ENCODE results near the gene RUNDC1. TPM values are rescaled to one million over a fixed set of nuclear protein-coding genes. Genes with fewer than 3 reads are reported as not detected.
A peak's percentile ranks its signal among the peaks of the same experiment; 100 is the strongest.

The RUNDC1 gene
- total RNA-seq, 6 experiments from 2014 or later, result 3.6 to 5.1 (median 4.6) TPM

DNA sequence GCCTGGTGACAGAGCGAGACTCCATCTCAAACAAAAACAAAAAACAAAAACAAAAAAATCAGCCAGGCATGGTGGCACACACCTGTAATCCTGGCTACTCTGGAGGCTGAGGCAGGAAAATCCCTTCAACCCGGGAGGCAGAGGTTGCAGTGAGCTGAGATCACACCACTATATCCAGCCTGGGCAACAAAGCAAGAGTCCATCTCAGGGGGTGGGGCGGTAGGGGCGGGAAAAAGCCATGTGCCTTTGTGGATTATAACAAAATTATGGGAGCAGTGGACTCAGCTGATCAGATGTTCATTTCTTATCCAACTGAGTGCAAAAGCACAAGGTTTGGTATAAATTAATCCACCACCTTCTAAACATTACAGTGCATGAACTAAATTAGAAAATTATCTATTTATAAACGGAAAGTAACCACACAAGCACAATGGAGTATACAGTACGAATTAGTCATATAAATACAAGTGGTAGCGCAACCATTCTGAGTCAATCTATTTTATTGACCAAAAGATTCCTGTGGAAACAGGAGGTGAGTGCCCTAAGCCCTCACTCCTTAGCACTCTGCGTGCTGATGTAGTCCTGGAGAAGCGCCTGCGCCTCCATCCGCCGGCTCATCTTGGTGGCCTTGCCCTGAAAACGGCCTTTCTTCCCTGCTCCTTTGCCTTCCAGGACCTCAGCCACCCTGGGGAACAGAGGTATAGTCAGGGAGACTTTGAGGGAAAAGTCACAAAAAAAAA lies 30.2 kb upstream of the RUNDC1 start:
- H3K27me3 ChIP-seq, result no peaks in the 10 kb centered on the region
- intact Hi-C loops (cut with DNase I), result no loop called here
- H3K4me1 ChIP-seq, result no peaks in the 10 kb centered on the region
- TF ChIP-seq POLR2A (IDR thresholded peaks at IDR 0.05), result no peak
- TF ChIP-seq, protein P1, sequence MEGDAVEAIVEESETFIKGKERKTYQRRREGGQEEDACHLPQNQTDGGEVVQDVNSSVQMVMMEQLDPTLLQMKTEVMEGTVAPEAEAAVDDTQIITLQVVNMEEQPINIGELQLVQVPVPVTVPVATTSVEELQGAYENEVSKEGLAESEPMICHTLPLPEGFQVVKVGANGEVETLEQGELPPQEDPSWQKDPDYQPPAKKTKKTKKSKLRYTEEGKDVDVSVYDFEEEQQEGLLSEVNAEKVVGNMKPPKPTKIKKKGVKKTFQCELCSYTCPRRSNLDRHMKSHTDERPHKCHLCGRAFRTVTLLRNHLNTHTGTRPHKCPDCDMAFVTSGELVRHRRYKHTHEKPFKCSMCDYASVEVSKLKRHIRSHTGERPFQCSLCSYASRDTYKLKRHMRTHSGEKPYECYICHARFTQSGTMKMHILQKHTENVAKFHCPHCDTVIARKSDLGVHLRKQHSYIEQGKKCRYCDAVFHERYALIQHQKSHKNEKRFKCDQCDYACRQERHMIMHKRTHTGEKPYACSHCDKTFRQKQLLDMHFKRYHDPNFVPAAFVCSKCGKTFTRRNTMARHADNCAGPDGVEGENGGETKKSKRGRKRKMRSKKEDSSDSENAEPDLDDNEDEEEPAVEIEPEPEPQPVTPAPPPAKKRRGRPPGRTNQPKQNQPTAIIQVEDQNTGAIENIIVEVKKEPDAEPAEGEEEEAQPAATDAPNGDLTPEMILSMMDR (IDR thresholded peaks at IDR 0.05), result no peak
- H3K27ac ChIP-seq, result no peak overlapping the region
- WGBS (ENCODE audit: insufficient coverage, low coverage, low lambda C conversion rate, missing lambda C conversion rate), result 92% methylated on average over 12 of the region's 13 CpGs
- no peak for ATAC-seq
- peaks cover 0 to 52% (median 17%) of the 10 kb centered on the region in 4 donors for H3K36me3 ChIP-seq
- DNase-seq, result no peak
- H3K9me3 ChIP-seq, result no peaks in the 10 kb centered on the region
- H3K4me3 ChIP-seq, result no peak overlapping the region

DNA sequence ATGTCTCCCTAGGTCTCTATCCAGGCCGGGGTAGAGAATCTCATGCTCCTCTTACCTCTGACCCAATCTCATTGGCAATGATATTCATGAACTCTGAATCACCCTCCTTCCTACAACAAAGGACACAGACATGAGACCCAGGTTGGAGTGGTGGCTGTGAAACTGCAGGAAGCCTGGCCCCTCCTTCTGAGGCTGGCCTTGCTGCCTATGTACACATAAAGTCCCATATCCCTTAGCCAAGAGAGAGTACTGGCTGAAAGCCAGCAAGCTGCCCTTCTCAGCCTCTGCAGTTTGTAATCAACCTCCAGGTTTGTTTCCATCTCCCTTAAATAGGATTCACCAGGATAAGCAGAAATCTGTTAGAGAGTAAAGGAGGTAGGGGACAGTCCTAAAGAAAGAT lies 26.7 kb upstream of the RUNDC1 start:
- no peaks in the 10 kb centered on the region for H3K4me1 ChIP-seq
- intact Hi-C loops (cut with DNase I), result no loop called here
- H3K9me3 ChIP-seq, result no peaks in the 10 kb centered on the region
- no peak overlapping the region for H3K27ac ChIP-seq
- no peak for DNase-seq
- WGBS (ENCODE audit: insufficient coverage, low coverage, low lambda C conversion rate, missing lambda C conversion rate), result 100% methylated on average over 1 of the region's 1 CpG
- no peak for ATAC-seq
- H3K27me3 ChIP-seq, result no peaks in the 10 kb centered on the region
- TF ChIP-seq POLR2A (IDR thresholded peaks at IDR 0.05), result no peak
- TF ChIP-seq, protein P1 (IDR thresholded peaks at IDR 0.05), result no peak
- peaks cover 0 to 76% (median 28%) of the 10 kb centered on the region in 4 donors for H3K36me3 ChIP-seq
- H3K4me3 ChIP-seq, result no peak overlapping the region

DNA sequence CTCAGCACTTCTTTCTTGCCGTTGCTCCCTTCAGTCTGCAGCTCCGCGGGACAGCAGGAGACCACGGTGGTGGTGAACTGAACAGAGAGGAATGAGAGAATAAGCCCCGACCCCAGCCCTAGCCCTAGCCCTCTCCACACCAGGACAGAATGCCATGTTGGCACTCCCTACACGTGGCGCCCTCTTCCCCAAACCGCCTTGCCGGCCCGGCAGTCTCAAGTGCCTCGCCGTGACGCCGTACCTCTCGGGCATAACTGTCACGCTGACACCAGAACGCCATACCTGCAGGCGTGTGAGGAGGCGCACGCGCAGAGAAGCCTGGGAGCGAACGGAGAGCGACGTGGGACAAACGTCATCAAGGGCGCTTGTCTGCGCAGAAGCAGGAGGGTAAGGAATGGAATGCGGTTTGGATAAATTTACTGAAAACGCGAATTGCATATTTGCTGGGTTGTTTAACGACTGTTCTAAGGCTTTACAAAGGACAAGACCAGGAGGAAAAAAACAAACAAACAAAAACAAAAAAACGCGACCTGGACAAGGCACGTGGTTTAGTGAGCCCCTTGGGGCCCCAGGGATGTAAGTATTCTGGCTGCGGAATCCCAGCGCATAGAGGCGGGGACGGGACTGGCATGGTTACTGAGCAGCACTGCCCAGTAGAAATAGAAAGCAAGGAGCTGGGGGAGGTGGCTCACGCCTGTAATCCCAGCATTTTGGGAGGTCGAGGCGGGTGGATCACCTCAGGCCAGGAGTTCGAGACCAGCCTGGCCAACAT lies 16.0 kb upstream of the RUNDC1 start, which contains the start of gene AARSD1:
TSS of gene AARSD1 (minus strand) at position 294 of the 772 bp plus-strand sequence. CDS start at position 280, 14 bp downstream.
- Histone ChIP-seq H3K4me3 (peak within 1 kb of the TSS; percentile 59 to 83 (median 70)), H3K27me3 (no peaks in the 10 kb centered on the region), H3K4me1 (peaks cover 0 to 5% (median 2%) of the 10 kb centered on the region in 4 donors), H3K9me3 (no peaks in the 10 kb centered on the region), H3K36me3 (peaks cover 1 to 26% (median 13%) of the 10 kb centered on the region in 4 donors), H3K27ac (peak within 1 kb of the TSS; percentile 56 to 66 (median 63))
- TF ChIP-seq, protein P1 (IDR thresholded peaks at IDR 0.05), result no peak
- TF ChIP-seq POLR2A (IDR thresholded peaks at IDR 0.05), result peak; percentile 43
- WGBS (ENCODE audit: insufficient coverage, low coverage, low lambda C conversion rate, missing lambda C conversion rate), result 1% methylated on average over 32 of the region's 43 CpGs
- ATAC-seq (peak; percentile 96 to 99 (median 99)), DNase-seq (peak; percentile 91 to 93 (median 93))
- intact Hi-C loops (cut with DNase I), result no loop called here

DNA sequence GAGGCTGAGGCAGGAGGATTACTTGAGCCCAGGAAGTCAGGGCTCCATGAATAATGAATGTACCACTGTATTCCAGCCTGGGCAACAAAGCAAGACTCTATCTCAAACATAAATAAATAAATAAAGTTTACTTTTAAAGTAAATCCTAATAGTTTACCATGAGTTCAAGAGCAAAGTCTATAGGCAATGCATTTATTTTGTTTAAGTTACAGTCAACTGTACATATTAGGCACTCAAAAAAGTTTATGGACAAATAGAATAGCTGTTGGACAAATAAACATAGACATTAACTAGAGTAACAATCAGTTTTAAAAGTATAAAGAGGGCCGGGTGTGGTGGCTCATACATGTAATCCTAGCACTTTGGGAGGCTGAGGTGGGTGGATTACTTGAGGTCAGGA lies 12.4 kb upstream of the RUNDC1 start:
- DNase-seq (no peak), ATAC-seq (no peak)
- Histone ChIP-seq H3K4me3 (no peak overlapping the region), H3K27me3 (no peaks in the 10 kb centered on the region), H3K4me1 (peaks cover 0 to 5% (median 2%) of the 10 kb centered on the region in 4 donors), H3K9me3 (no peaks in the 10 kb centered on the region), H3K27ac (no peak overlapping the region), H3K36me3 (no peaks in the 10 kb centered on the region)
- intact Hi-C loops (cut with DNase I), result no loop called here
- WGBS (ENCODE audit: insufficient coverage, low coverage, low lambda C conversion rate, missing lambda C conversion rate), result 89% methylated on average over 1 of the region's 1 CpG
- no peak for TF ChIP-seq POLR2A (IDR thresholded peaks at IDR 0.05)
- TF ChIP-seq, protein P1 (IDR thresholded peaks at IDR 0.05), result no peak

Measured in right lobe of liver (tissue), 6 donors.